ENCODE results near the gene GPATCH11.

Gene GPATCH11

DNA sequence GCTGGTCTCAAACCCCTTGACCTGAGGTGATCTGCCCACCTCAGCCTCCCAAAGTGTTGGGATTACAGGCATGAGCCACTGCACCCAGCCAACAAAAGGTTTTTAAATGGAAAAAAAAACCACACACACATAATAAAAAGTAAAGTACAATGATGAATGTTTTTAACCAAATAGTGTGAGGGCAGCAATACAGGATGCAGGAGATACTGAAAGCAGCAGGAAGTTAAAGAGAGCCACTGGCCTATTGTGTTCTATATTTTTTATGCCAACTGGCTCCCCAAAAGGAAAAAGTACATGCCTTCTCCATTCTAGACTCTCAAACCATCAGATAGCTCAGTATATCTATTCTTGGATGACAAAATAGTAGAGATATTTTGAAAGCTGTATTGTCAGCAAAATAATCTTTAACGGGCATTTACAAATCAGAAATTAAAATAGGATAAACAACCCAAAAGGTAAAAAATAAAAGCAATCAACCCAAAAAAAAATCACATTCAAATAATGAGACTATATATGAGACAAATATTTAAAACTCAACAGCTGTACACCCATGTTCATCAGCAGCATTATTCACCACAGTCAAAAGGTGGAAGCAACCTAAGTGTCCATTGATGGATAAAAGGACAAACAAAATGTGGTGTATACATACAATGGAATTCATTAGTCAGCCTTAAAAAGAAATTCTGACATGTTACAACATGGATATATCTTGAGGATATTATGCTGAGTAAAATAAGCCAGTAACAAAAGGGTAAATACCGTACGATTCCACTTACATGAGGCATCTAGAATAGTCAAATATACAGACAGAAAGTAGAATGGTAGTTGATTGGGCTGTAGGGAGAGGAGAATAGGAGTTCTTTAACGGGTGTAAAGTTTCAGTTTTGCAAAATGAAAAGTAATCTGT lies 26.2 kb downstream of the GPATCH11 start:
- DNase-seq, result no peak

DNA sequence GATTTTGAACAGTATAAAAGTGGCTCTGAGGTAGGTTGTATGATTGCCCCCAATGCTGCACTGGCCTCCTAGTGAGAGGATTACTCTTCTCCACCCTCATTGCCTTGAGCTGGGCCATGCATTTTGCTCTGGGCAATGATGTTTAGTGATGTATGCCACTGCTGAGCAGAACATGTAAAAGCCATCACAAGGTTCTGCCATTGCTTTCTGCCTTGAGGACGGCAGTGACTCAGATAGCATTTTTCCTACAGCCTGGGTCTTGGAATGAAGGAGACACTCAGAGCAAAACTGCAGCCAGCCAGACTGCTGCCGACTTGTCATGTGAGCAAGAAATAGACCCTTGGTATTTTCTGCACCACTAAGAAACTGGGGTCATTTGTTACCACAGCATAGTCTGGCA lies 27.6 kb downstream of the GPATCH11 start:
- no peak for DNase-seq

DNA sequence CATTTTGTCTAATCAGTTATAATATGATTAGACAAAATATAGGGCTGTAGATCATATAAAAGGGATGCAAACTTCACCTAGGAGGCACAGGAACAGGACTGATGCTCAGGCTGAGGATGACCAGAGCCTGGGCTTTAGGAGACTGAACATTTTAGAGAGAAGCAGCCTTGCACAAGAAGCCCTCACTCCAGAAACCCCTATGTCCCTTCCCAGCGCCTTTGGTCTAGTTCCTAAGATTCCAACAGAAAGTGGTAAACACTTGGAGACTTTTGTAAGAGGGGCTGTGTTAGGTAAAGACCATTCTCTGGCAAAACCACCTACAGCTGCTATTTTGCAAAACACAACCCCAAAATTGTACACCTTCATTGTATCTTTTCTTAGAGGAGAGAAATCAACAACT lies 33.2 kb downstream of the GPATCH11 start:
- no peak for DNase-seq

DNA sequence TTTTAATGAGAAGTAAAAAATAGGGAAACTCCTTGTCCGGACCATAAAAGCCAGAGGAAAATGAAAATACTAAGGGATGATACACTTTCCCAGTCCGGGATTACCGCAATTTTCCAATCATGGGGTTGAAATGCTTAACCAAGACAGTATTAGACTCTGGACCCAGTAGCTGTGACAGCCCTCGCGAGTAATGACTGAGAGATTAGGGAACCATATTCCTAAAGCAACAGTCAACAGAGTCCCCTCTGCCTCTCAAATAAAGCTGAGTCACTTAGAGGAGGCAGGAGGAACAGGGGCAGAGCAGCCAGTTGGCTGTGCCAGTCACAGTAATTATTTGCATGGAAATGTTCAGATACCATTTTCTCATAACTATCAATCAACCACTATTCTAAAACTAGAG lies 34.8 kb downstream of the GPATCH11 start:
- no peak for DNase-seq

DNA sequence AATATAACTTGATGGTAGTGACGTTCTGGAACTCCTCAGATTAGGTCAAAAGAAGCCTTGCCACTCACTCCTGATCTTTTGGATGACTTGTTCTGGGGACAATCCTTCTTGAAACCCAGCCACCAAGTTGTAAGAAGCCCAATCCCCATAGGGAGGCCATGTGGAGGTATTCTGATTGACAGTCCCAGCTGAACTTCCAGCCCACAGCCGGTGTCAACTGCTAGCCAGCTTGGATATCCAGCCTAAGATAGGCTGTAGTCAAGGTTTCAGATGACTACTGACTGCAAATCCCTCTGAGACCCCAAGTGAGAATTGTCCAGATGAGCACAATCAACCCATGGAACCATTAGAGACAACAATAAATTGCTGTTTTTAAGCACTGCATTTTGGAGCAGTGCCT lies 41.1 kb downstream of the GPATCH11 start:
- DNase-seq, result no peak

DNA sequence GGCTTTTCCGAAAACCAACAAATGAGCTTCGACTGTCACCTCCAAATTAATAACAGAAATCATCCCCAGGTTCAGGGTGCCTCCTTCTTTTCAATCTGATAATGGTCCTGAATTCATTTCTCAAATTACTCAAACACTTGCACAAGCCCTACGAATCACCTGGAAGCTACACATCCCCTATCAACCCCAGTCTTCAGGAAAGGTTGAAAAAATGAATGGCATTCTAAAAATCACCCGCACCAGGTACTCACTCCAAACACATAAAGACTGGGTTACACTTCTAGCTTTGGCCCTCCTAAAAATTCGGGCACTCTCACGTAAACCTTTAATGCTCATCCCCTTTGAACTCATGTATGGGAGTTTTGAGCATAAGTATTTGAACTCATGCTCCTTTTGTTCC lies 48.6 kb downstream of the GPATCH11 start:
- no peak for DNase-seq

DNA sequence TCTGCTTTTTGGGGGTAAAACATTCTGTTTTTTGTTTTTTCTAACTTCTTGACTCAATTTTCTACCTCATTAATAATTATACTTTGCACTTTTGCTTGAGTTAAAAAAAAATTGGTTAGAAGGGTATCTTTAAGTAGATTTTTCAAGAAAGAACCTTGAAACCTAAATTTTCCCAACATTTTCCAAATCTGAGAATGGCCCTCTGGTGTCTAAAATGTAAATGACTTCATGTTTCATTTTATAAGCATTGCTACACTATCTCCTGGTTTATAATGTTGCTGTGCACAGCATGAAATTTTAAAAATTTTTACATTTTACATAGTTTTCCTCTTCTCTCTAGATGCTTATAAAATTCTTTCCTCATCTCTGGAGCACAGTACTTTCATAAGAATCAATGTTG lies 58.2 kb downstream of the GPATCH11 start:
- DNase-seq, result no peak

DNA sequence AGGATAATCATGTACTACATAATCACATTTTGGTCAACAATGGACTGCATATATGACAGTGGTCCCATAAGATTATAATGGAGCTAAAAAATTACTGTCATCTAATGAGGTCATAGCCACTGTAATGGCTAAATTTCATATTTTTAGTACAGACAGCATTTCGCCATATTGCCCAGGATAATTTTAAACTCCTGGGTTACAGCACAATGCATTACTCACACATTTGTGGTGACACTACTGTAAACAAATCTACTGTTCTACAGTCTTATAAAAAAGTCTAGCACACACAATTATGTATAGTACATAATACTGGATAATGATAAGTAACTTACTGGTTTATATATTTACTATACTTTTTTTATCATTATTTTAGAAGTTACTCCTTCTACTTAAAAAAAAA lies 59.7 kb downstream of the GPATCH11 start:
- no peak for DNase-seq

DNA sequence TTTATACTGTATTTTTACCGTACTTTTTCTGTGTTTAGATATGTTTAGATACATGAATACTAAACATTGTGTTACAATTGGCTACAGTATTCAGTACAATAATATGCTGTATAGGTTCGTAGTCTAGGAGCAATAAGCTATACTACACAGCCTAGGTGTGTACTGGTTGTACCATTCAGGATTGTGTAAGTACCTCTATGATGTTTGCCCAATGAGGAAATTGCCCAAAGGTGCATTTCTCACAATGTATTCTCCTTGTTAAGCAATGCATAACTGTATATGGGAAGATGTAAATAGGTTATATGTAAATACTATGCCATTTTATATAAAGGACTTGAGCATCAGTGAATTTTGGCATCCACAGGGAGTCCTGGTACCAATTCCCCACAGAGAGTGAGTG lies 61.7 kb downstream of the GPATCH11 start:
- DNase-seq, result no peak

DNA sequence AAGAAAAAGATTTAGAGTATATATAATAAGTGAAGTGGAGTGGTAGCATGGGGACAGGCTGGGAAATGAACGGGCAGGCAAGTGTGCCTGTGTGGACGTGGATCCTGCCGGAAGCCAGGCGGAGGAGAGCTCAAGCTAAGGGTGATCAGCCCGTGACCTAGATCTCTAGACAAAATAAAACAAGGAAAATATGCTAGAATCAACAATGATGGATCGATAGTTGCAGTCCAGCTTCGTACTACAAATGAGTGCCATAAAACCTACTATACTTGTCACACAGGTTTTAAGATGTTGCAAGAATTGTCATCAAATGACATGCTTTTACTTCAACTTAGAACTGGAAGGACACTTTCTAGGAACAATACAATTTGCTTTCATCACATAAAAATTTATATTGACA lies 64.0 kb downstream of the GPATCH11 start:
- DNase-seq, result no peak
